Measurements from ENCODE around the gene ZNF180.

ZNF180 gene

DNA sequence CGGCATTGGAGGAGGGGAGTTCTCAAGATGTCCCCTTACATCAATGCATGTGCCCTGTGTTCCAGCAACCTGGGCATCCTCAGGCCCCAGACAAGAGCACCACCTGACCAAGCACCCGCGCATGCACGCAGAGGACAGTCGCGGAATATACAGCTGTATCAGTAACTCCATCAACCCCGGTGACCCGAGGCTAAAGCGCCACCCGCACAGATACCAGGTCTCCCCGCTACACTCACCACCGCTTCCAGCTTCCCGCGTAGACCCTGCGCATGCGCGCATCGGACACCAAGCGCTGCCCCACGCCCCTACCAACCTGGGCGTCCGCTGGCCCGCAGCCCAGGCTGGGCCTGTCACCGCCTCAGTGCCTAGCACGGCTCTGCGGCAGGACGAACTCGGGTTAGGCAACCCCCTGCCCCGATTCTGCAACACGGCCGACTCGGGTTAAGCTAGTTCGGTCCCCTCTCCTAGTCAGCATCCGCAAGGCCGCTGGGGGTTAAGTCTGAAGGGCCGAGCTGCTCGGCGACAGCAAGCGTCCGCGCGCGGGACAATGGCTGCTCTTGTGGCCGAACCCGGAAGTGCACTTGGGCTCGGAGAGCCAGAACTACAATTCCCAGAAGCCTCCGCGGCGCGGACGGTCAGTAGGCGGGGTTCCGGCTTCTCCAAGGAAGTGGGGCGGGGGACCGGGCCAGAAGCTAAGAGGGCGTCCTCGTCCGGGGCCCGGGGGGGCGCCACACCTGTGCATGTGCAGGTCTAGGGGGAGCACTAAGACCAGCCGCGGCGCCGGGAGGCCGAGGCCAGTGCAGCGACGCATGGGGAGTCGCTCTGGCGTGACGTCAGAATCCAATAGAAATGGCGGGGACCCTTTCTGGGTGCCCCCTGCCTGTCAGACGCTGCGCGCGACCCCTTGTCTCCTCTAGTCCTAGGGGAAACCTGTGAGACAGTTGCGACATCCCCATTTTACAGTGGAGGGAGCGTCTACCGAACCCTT, at the start of gene ZNF180:
Gene ZNF180 (minus strand): TSS at position 561 of the 988 bp plus-strand sequence. CDS start 3,188 bp downstream, outside the sequence.
- DNase-seq (ENCODE audit: extremely low read depth, low read depth): peak; percentile 69
- peak within 1 kb of the TSS; percentile 68 for H3K4me3 ChIP-seq (replicated peaks; ENCODE audit: low read depth, low read length)
- peak; percentile 26 for TF ChIP-seq CTCF (IDR thresholded peaks at IDR 0.05; ENCODE audit: low read depth, low read length, missing control alignments)

DNA sequence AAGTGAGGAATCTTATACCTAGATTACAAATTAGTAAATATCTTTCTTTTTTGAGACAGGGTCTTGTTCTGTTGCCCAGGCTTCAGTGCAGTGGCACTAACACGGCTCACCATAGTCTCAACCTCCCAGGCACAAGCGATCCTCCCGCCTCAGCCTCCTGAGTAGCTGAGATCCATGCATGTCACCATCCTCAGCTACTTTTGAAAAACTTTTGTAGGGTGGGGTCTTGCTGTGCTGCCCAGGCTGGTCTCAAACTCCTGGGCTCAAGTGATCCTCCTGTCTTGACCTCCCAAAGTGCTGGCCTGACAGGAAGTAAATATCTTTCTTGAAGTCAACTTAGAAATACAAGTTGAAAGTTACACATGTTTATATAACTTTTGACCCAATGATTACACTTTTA, 49.2 kb upstream of the ZNF180 start:
- no peak for DNase-seq (ENCODE audit: extremely low read depth, low read depth)
- no peak overlapping the region for H3K4me3 ChIP-seq (replicated peaks; ENCODE audit: low read depth, low read length)
- TF ChIP-seq CTCF (IDR thresholded peaks at IDR 0.05; ENCODE audit: low read depth, low read length, missing control alignments): no peak

DNA sequence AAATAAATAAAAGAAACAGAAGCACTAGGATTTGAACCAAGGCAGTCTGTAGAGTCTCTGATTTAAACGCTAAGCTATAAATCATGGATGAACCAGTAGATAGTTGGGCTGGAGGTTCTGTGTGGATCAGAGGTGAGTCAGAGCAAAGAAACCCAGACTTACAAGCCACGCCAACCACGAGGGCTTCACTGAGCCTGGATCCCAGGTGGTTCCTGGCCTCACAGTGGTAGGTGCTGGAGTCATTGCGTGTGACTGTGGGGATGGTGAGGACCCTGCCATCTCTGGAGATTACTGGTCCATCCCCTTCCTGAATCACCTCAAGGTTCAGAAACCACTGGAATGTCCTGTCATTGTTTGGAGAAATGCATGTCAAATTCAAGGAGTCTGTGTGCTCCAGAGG, 48.4 kb upstream of the ZNF180 start:
- TF ChIP-seq CTCF (IDR thresholded peaks at IDR 0.05; ENCODE audit: low read depth, low read length, missing control alignments): no peak
- H3K4me3 ChIP-seq (replicated peaks; ENCODE audit: low read depth, low read length): no peak overlapping the region
- no peak for DNase-seq (ENCODE audit: extremely low read depth, low read depth)

DNA sequence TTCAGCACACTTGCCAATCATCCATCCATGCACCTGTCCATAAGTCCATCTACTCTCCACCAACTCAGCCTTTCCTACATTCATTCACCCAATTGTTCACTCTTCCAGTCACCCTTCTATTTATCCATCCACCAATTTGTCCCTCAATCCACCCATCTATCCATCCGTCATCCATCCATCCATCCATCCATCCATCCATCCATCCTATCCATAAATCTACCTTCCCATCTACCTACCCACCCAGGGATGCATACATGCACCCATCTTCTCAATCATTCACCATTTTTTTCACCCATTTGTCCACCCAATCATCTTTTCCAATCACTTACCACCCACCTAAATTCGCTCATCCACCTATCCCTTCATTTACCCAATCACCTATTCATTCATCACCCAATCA, 43.7 kb upstream of the ZNF180 start:
- no peak for DNase-seq (ENCODE audit: extremely low read depth, low read depth)
- H3K4me3 ChIP-seq (replicated peaks; ENCODE audit: low read depth, low read length): no peak overlapping the region
- no peak for TF ChIP-seq CTCF (IDR thresholded peaks at IDR 0.05; ENCODE audit: low read depth, low read length, missing control alignments)

- no peak for TF ChIP-seq CTCF (IDR thresholded peaks at IDR 0.05; ENCODE audit: low read depth, low read length, missing control alignments)
- H3K4me3 ChIP-seq (replicated peaks; ENCODE audit: low read depth, low read length): no peak overlapping the region
Measured at GRCh38 chr19:44542671-44543070, 42.3 kb upstream of the ZNF180 start.

GRCh38 chr19:44540736-44541135, 40.4 kb upstream of the ZNF180 start:
- DNase-seq (ENCODE audit: extremely low read depth, low read depth): no peak
- no peak for TF ChIP-seq CTCF (IDR thresholded peaks at IDR 0.05; ENCODE audit: low read depth, low read length, missing control alignments)
- no peak overlapping the region for H3K4me3 ChIP-seq (replicated peaks; ENCODE audit: low read depth, low read length)

More at GRCh38 chr19:44542671-44543070, 42.3 kb upstream of the ZNF180 start:
- DNase-seq (ENCODE audit: extremely low read depth, low read depth): no peak

Measured in HFF-Myc (cell line).